Measurements from ENCODE around the gene UBASH3B.

The UBASH3B gene

DNA sequence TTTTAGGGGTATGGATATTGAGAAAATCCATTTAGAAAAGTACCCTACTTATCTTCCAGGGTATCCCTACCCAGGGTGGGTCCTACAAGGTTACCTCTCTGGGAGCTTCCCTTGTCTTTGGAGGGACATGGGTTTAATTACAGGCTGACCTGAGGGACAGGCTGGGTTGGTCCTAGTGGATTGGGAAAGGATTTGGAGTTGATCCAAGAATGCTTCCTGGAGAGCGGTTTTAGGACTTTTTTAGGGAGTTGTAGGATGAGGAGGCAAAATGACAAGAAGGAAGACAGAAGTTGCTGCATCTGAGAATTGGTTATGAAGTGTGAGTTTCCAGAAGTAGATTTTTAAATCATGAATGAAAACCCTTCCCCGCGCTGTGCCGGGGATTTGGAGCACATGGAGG lies 121.0 kb downstream of the UBASH3B start:
- no peak for TF ChIP-seq ZFX (IDR thresholded peaks at IDR 0.05; ENCODE audit: borderline replicate concordance)
- TF ChIP-seq, protein P1, sequence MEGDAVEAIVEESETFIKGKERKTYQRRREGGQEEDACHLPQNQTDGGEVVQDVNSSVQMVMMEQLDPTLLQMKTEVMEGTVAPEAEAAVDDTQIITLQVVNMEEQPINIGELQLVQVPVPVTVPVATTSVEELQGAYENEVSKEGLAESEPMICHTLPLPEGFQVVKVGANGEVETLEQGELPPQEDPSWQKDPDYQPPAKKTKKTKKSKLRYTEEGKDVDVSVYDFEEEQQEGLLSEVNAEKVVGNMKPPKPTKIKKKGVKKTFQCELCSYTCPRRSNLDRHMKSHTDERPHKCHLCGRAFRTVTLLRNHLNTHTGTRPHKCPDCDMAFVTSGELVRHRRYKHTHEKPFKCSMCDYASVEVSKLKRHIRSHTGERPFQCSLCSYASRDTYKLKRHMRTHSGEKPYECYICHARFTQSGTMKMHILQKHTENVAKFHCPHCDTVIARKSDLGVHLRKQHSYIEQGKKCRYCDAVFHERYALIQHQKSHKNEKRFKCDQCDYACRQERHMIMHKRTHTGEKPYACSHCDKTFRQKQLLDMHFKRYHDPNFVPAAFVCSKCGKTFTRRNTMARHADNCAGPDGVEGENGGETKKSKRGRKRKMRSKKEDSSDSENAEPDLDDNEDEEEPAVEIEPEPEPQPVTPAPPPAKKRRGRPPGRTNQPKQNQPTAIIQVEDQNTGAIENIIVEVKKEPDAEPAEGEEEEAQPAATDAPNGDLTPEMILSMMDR (IDR thresholded peaks at IDR 0.05) = no peak
- no peak overlapping the region for H3K27ac ChIP-seq

DNA sequence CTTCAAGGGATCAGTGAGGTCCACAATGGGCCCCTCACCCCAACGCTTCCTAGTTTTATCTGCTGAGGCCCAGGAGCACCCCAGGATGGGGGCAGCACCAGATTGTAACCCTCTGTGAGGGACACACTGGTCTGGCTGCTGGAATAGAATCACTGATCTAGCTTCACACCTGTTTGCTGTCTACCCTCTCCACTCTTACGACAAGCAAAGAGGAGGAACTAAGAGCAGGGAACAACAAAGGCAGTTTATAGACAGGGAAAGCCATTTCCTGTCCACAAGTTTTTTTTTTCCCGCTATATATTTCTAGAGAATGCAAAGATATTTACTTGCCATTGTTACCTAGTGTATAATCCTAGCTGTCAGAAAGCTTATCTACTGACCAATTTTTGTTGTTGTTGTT lies 121.8 kb downstream of the UBASH3B start:
- no peak for TF ChIP-seq ZFX (IDR thresholded peaks at IDR 0.05; ENCODE audit: borderline replicate concordance)
- TF ChIP-seq, protein P1 (IDR thresholded peaks at IDR 0.05) = no peak
- H3K27ac ChIP-seq = no peak overlapping the region

DNA sequence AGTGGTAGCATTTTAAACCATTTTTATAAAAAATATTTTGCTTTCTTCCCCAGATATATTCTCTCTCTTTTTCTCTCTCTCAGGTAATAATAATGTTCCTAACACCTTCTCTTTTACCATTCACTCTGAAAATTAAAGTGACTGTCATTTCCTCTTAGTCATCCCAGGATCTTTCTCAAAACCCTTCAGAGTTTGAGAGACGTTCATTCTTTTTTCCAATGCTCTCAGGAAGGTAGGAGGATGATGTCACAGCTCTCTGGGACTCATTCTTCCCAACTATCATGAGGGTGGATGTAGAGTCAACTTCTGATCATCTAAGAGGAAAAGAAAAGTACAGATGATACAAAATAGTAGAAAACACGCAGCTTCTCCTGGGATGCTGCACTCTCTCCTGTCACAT lies 122.6 kb downstream of the UBASH3B start:
- no peak overlapping the region for H3K27ac ChIP-seq
- TF ChIP-seq, protein P1 (IDR thresholded peaks at IDR 0.05) = no peak
- TF ChIP-seq ZFX (IDR thresholded peaks at IDR 0.05; ENCODE audit: borderline replicate concordance) = no peak

DNA sequence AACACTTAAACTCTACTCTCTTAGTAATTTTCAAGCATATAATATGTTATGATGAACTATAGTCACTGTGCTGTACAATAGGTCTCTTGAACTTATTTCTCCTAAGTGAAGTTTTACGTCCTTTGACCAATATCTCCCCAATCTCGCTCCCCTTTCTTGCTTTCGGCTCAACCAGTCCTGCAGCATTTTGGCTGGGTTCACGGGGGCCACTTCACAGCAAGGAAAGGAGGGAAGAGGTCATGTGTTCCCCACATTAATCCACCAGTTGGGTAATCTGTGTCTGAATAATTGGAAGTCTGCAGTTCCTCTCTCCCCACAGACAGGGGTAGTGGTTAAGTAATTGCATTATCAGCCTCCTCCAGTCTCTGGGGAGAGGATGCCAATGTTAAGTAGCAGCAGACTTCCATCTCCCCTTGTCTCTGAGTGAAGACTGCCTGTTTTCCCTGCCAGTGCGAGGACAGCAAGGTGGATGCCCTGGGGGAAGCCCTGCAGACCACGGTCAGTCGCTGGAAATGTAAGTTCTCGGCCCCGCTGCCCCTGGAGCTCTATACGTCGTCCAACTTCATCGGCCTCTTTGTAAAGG lies 123.6 kb downstream of the UBASH3B start:
- no peak overlapping the region for H3K27ac ChIP-seq
- no peak for TF ChIP-seq ZFX (IDR thresholded peaks at IDR 0.05; ENCODE audit: borderline replicate concordance)
- TF ChIP-seq, protein P1 (IDR thresholded peaks at IDR 0.05) = no peak

DNA sequence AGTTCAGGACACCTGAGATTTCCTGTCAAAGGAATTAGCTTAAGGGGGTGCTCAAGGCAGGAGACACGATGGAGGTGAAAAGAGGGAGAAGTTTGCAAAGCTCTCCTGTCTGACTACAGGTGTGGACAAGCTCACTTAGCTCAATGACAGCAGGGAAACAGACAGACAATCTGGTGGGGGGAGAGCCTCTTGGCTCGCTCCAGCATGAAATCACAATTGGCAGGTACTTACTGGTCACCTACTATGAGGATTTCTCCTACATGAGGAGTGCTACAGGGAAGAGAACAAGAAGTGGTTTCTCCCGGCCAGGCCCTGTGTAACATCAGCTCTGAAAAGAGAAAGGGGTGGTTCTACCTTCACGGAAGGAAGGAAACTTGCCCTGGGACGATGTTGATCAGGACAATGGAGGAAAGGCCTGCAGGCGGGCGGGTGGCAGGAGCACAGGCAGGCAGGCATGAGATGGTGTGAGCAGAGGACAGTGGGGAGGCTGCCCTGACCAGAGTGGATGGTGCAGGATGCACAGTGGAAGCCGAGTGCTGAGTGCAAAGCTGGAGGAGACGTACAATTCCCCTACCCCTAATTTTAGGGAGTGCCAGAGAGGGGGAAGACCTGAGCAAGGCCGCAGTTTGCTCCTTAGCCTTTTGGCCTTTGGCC lies 124.9 kb downstream of the UBASH3B start:
- no peak for TF ChIP-seq ZFX (IDR thresholded peaks at IDR 0.05; ENCODE audit: borderline replicate concordance)
- TF ChIP-seq, protein P1 (IDR thresholded peaks at IDR 0.05) = no peak
- no peak overlapping the region for H3K27ac ChIP-seq

DNA sequence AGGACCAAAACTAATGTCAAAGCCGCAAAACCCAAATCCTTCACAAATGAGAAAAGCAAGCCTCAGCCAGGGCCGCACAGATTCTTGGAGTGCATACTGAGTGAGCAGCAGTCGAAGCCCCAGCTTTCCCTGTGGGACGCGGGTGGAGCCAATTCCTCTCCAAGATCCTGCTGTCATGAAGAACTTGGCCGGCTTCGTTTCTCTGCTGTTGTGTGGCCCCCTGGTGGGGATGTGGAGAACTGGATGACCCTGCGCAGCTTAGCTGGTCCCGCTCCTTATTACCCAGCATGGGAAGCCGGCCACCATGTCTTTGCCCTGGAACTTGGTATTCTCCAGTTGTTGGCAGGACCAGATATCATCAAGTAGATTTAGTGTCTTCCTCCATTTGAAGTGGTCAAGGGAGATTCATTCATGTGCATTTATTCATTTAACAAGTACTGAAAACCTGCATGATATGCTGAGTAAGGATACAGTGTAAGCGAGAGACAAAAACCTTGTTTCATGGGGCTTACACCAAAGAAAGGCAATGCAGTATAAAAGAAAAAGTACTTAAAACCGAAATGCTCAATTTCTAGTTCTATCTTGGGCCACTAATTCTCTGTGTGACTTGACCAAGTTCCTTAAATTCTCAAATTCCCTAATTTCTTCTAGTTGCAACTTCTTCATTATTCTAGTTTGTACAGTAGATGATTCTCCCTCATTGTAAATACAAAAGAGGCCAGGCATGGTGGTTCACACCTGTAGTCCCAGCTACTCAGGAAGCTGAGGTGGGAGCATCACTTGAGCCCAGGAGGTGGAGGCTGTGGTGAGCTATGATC lies 126.1 kb downstream of the UBASH3B start:
- no peak for TF ChIP-seq ZFX (IDR thresholded peaks at IDR 0.05; ENCODE audit: borderline replicate concordance)
- TF ChIP-seq, protein P1 (IDR thresholded peaks at IDR 0.05) = peak; percentile 84
- H3K27ac ChIP-seq = no peak overlapping the region

DNA sequence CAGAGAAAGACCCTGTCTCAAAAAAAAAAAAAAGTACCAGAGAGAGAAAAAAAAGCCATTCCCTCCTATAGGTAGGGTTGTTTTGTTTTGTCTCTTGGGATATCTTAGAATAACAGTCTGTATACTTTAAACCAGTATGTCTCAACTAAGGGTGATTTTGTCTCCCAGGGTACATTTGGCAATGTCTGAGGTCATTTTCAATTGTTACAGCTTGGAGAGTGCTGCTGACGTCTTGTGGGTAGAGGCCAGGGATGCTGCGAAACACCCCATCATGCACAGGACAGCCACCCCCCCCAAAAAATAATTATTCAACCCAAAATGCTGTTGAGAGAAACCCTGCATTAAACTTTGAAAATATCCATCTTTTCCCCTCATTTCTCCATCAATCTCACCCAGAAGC lies 126.7 kb downstream of the UBASH3B start:
- H3K27ac ChIP-seq = no peak overlapping the region
- no peak for TF ChIP-seq ZFX (IDR thresholded peaks at IDR 0.05; ENCODE audit: borderline replicate concordance)
- TF ChIP-seq, protein P1 (IDR thresholded peaks at IDR 0.05) = no peak
